ENCODE data around the gene PRELP. TPM values are rescaled to one million over a fixed set of nuclear protein-coding genes. Genes with fewer than 3 reads are reported as not detected.

PRELP gene
- total RNA-seq, 1 experiment from 2014 or later = not detected

DNA sequence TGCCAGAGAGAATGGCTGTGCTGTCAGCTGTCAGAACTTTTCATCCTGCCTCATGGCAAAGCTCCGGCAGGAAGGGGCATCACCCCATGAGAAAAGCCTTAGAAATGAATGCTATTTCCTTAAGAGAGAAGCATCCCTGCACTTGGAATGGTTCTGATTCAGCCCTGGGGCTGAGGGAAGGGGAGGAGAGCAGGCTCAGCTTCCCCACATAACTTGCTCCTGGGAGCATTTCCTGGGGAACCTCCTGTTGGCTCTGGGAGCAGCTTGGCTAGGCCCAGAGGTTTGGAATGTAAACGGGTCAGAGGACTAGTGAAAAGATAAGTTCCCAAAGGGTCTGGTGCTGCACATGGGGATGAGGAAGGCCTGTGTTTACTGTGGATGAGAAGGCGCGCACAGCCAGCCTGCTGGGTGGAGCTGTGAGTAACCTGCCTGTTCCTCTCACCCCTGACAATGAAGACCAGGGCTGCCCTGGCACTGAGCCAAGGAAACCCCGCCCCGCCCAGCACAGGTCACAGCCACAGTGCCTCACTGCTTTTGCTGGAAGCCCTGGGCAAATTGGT is 5.0 kb downstream of the PRELP start:
- no peak overlapping the region for H3K4me3 ChIP-seq (ENCODE audit: low read length)
- no peaks in the 10 kb centered on the region for H3K79me2 ChIP-seq (ENCODE audit: low read length)
- H3K9ac ChIP-seq (ENCODE audit: low read length) = no peak overlapping the region
- H3K4me2 ChIP-seq (ENCODE audit: low read depth, low read length, poor library complexity, severe bottlenecking) = no peak overlapping the region
- no peaks in the 10 kb centered on the region for H3K36me3 ChIP-seq (ENCODE audit: insufficient read depth, low read length)
- H3K27me3 ChIP-seq (ENCODE audit: low read length) = no peaks in the 10 kb centered on the region
- peak; percentile 70 for DNase-seq
- no peak overlapping the region for H2AFZ ChIP-seq (ENCODE audit: low read length)
- no peaks in the 10 kb centered on the region for H4K20me1 ChIP-seq (ENCODE audit: insufficient read depth, low read depth, low read length)
- H3K4me1 ChIP-seq (ENCODE audit: low read length) = peaks cover 8% of the 10 kb centered on the region; the same call in 1 of the 2 replicates
- no peaks in the 10 kb centered on the region for H3K9me2 ChIP-seq (replicated peaks; ENCODE audit: insufficient read depth, low read length)
- H3K27ac ChIP-seq (ENCODE audit: low read length) = no peak overlapping the region
- no peaks in the 10 kb centered on the region for H3K9me3 ChIP-seq (ENCODE audit: low read length)

DNA sequence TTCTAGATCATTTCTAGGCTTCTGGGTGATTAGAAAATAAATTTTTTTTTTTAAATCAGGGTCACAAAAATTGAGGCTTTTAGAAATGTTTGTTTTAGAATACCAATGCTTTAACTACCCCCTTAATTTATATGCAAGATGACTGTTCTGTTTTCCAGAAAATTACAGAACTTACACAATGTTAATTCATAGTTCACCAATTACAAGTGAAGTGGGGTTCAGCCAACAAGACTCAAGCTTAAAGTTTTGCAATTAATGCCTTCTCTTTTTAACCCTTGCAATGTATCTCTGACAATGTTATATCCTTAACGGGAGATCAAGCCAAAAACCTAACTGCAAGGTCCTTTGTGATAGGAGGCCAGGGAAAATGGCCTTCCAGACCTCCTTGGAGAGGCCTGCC is 5.6 kb downstream of the PRELP start:
- DNase-seq = no peak
- Histone ChIP-seq H2AFZ (ENCODE audit: low read length) (no peak overlapping the region), H4K20me1 (ENCODE audit: insufficient read depth, low read depth, low read length) (no peaks in the 10 kb centered on the region), H3K27ac (ENCODE audit: low read length) (no peak overlapping the region), H3K27me3 (ENCODE audit: low read length) (no peaks in the 10 kb centered on the region), H3K4me2 (ENCODE audit: low read depth, low read length, poor library complexity, severe bottlenecking) (no peak overlapping the region), H3K4me1 (ENCODE audit: low read length) (peaks cover 4% of the 10 kb centered on the region; the same call in 1 of the 2 replicates), H3K9me3 (ENCODE audit: low read length) (no peaks in the 10 kb centered on the region), H3K36me3 (ENCODE audit: insufficient read depth, low read length) (no peaks in the 10 kb centered on the region), H3K9ac (ENCODE audit: low read length) (no peak overlapping the region), H3K9me2 (replicated peaks; ENCODE audit: insufficient read depth, low read length) (no peaks in the 10 kb centered on the region), H3K4me3 (ENCODE audit: low read length) (no peak overlapping the region), H3K79me2 (ENCODE audit: low read length) (no peaks in the 10 kb centered on the region)

DNA sequence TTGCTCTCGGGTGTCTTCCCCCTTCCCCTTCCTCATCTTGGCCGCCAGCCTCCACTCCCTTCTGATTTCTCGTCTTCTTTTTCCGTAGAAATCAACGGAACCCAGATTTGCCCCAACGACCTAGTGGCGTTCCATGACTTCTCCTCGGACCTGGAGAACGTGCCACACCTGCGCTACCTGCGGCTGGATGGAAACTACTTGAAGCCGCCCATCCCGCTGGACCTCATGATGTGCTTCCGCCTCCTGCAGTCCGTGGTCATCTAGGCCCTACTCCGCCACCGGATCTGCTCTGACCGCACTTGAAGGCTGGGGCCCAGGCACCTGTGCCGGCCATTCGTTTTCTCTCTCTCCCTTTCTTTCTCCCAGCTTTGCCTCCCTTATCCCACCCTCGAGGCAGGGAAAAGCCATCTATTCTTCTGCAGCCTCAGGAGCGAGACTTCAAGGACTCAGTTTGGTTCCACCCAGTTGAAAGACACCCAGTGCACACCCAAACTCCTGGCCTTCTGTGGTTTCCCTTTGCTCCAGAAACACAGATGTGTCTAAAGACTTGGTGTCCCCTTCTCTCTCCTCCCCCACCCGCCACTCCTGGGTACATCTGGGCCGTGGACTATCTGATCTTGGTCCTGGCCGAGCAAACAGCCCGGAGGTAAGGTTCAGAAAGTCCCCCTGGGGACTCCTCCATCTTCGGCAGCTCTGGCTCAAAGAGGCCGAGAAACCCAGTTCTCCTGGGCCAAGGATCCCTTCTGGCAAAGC is 11.2 kb downstream of the PRELP start:
- Histone ChIP-seq H3K4me2 (ENCODE audit: low read depth, low read length, poor library complexity, severe bottlenecking) (peak overlapping the region; percentile 84), H2AFZ (ENCODE audit: low read length) (peak overlapping the region; percentile 100; the same call in 1 of the 2 replicates), H3K36me3 (ENCODE audit: insufficient read depth, low read length) (no peaks in the 10 kb centered on the region), H3K9ac (ENCODE audit: low read length) (peak overlapping the region; percentile 76), H3K4me1 (ENCODE audit: low read length) (peaks cover 12% of the 10 kb centered on the region), H3K79me2 (ENCODE audit: low read length) (no peaks in the 10 kb centered on the region), H3K27ac (ENCODE audit: low read length) (no peak overlapping the region), H4K20me1 (ENCODE audit: insufficient read depth, low read depth, low read length) (no peaks in the 10 kb centered on the region), H3K9me2 (replicated peaks; ENCODE audit: insufficient read depth, low read length) (no peaks in the 10 kb centered on the region), H3K4me3 (ENCODE audit: low read length) (peak overlapping the region; percentile 68), H3K27me3 (ENCODE audit: low read length) (no peaks in the 10 kb centered on the region), H3K9me3 (ENCODE audit: low read length) (no peaks in the 10 kb centered on the region)
- no peak for DNase-seq

DNA sequence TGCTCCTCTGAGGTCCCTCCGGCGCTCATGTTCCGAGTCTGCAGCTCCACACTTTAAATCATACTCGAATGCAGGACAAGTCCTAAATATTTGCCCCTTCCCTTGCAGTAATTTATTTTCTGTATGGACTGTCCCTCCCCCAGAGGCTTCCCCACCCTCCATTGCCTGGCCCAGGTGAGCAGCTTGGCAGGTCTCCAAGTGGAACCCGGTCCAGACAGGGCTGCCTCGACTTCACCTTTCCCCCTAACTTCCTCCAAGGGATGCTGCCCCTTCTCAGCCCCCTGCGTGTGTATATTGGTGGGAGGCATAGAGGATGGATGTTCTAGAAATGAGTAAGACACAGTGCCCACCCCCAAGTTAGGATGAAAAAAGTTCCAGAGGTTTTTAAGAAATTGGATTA is 12.9 kb downstream of the PRELP start:
- Histone ChIP-seq H3K27ac (ENCODE audit: low read length) (no peak overlapping the region), H3K9me3 (ENCODE audit: low read length) (no peaks in the 10 kb centered on the region), H3K9me2 (replicated peaks; ENCODE audit: insufficient read depth, low read length) (no peaks in the 10 kb centered on the region), H3K4me1 (ENCODE audit: low read length) (peaks cover 12% of the 10 kb centered on the region), H3K79me2 (ENCODE audit: low read length) (no peaks in the 10 kb centered on the region), H3K27me3 (ENCODE audit: low read length) (no peaks in the 10 kb centered on the region), H4K20me1 (ENCODE audit: insufficient read depth, low read depth, low read length) (no peaks in the 10 kb centered on the region), H3K36me3 (ENCODE audit: insufficient read depth, low read length) (no peaks in the 10 kb centered on the region), H3K4me2 (ENCODE audit: low read depth, low read length, poor library complexity, severe bottlenecking) (no peak overlapping the region), H3K9ac (ENCODE audit: low read length) (no peak overlapping the region), H3K4me3 (ENCODE audit: low read length) (no peak overlapping the region), H2AFZ (ENCODE audit: low read length) (no peak overlapping the region)
- DNase-seq = no peak

DNA sequence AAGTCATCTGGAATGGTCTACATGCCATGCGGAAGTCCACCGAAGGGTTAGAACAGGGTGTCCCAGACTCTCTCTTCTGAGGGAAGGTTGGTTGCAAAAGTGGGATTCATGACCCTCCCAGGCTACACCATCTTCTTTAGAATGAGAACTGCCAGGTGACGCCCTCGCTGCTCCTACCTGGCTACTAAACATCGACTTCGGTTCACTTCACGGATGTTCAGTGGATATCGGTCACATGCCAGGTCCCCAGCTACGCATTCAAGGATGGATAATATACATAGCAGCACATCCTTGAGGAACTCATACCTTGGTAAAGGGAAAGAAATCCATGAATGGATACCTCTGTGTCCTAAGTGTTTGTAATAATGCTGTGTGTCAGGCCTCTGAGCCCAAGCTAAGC is 15.0 kb downstream of the PRELP start:
- no peak for DNase-seq
- no peak overlapping the region for H3K27ac ChIP-seq (ENCODE audit: low read length)
- no peak overlapping the region for H3K9ac ChIP-seq (ENCODE audit: low read length)
- H4K20me1 ChIP-seq (ENCODE audit: insufficient read depth, low read depth, low read length) = no peaks in the 10 kb centered on the region
- H3K79me2 ChIP-seq (ENCODE audit: low read length) = no peaks in the 10 kb centered on the region
- H2AFZ ChIP-seq (ENCODE audit: low read length) = no peak overlapping the region
- no peaks in the 10 kb centered on the region for H3K9me2 ChIP-seq (replicated peaks; ENCODE audit: insufficient read depth, low read length)
- no peak overlapping the region for H3K4me3 ChIP-seq (ENCODE audit: low read length)
- H3K9me3 ChIP-seq (ENCODE audit: low read length) = no peaks in the 10 kb centered on the region
- H3K4me2 ChIP-seq (ENCODE audit: low read depth, low read length, poor library complexity, severe bottlenecking) = no peak overlapping the region
- no peaks in the 10 kb centered on the region for H3K36me3 ChIP-seq (ENCODE audit: insufficient read depth, low read length)
- peaks cover 12% of the 10 kb centered on the region for H3K4me1 ChIP-seq (ENCODE audit: low read length)
- no peaks in the 10 kb centered on the region for H3K27me3 ChIP-seq (ENCODE audit: low read length)

DNA sequence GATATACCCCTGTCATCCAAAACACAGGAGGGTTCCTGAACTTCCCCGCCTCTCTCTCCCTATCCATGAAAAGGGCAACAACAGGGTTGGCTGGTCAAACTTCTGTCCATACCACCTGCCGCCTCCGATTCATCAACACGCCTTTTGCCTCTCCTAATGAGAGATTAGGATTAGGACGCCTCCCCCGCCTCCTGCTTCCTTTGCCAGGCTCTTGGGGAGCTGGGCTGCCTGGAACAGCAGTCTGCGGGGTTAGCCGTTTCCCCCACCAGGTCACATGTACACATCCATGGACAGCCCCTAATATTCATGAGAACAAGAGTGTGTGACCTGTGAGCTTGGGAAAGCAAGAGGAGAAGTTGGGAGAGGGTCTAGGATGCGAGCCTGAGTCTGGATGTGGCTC is 16.1 kb downstream of the PRELP start:
- Histone ChIP-seq H4K20me1 (ENCODE audit: insufficient read depth, low read depth, low read length) (no peaks in the 10 kb centered on the region), H2AFZ (ENCODE audit: low read length) (no peak overlapping the region), H3K27me3 (ENCODE audit: low read length) (no peaks in the 10 kb centered on the region), H3K4me3 (ENCODE audit: low read length) (no peak overlapping the region), H3K9me2 (replicated peaks; ENCODE audit: insufficient read depth, low read length) (no peaks in the 10 kb centered on the region), H3K27ac (ENCODE audit: low read length) (no peak overlapping the region), H3K4me1 (ENCODE audit: low read length) (peaks cover 12% of the 10 kb centered on the region), H3K79me2 (ENCODE audit: low read length) (no peaks in the 10 kb centered on the region), H3K36me3 (ENCODE audit: insufficient read depth, low read length) (no peaks in the 10 kb centered on the region), H3K9ac (ENCODE audit: low read length) (no peak overlapping the region), H3K4me2 (ENCODE audit: low read depth, low read length, poor library complexity, severe bottlenecking) (no peak overlapping the region), H3K9me3 (ENCODE audit: low read length) (no peaks in the 10 kb centered on the region)
- no peak for DNase-seq

- H2AFZ ChIP-seq (ENCODE audit: low read length) = no peak overlapping the region
- H3K4me2 ChIP-seq (ENCODE audit: low read depth, low read length, poor library complexity, severe bottlenecking) = no peak overlapping the region
- H3K9me2 ChIP-seq (replicated peaks; ENCODE audit: insufficient read depth, low read length) = no peaks in the 10 kb centered on the region
- H3K4me1 ChIP-seq (ENCODE audit: low read length) = peaks cover 9% of the 10 kb centered on the region
- no peaks in the 10 kb centered on the region for H3K79me2 ChIP-seq (ENCODE audit: low read length)
- H3K36me3 ChIP-seq (ENCODE audit: insufficient read depth, low read length) = no peaks in the 10 kb centered on the region
- no peaks in the 10 kb centered on the region for H3K9me3 ChIP-seq (ENCODE audit: low read length)
- no peaks in the 10 kb centered on the region for H4K20me1 ChIP-seq (ENCODE audit: insufficient read depth, low read depth, low read length)
- H3K27me3 ChIP-seq (ENCODE audit: low read length) = no peaks in the 10 kb centered on the region
- DNase-seq = no peak
- H3K4me3 ChIP-seq (ENCODE audit: low read length) = no peak overlapping the region
- no peak overlapping the region for H3K27ac ChIP-seq (ENCODE audit: low read length)
- no peak overlapping the region for H3K9ac ChIP-seq (ENCODE audit: low read length)
These were observed 16.6 kb downstream of the PRELP start for GRCh38 chr1:203492082-203492747.

DNA sequence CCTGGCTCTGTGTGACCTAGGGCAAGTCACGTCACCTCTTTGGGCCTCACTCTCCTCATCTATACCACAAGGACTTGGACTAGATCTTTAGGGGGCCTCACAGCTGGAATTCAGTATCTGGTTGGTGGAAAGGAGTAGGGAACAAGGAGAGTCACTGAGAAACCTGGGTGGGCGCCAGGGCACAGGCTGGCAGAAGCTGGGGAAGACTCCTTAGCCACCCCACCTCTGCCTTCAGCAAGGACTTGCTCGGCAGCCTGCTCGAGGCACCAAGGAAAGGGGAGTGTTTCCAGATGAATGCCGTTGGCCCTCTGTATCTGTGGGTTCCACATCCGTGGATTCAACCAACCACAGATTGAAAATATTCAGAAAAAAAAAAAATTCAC is 17.1 kb downstream of the PRELP start:
- no peaks in the 10 kb centered on the region for H3K9me3 ChIP-seq (ENCODE audit: low read length)
- H4K20me1 ChIP-seq (ENCODE audit: insufficient read depth, low read depth, low read length) = no peaks in the 10 kb centered on the region
- no peaks in the 10 kb centered on the region for H3K27me3 ChIP-seq (ENCODE audit: low read length)
- H3K27ac ChIP-seq (ENCODE audit: low read length) = no peak overlapping the region
- no peaks in the 10 kb centered on the region for H3K9me2 ChIP-seq (replicated peaks; ENCODE audit: insufficient read depth, low read length)
- DNase-seq = no peak
- H3K36me3 ChIP-seq (ENCODE audit: insufficient read depth, low read length) = no peaks in the 10 kb centered on the region
- H3K79me2 ChIP-seq (ENCODE audit: low read length) = no peaks in the 10 kb centered on the region
- no peak overlapping the region for H3K4me2 ChIP-seq (ENCODE audit: low read depth, low read length, poor library complexity, severe bottlenecking)
- H2AFZ ChIP-seq (ENCODE audit: low read length) = no peak overlapping the region
- no peak overlapping the region for H3K9ac ChIP-seq (ENCODE audit: low read length)
- H3K4me1 ChIP-seq (ENCODE audit: low read length) = peaks cover 5% of the 10 kb centered on the region; the same call in 1 of the 2 replicates
- no peak overlapping the region for H3K4me3 ChIP-seq (ENCODE audit: low read length)

Measured in Karpas-422 (cell line).